Measurements from ENCODE around the gene ZNF853.
"Not testable (repeated sequence)": the region's sequence is repeated elsewhere in the genome, so short reads cannot be mapped to it uniquely, and the experiment has no call there.

Gene ZNF853

GRCh38 chr7:6614953-6615722 is at the start of gene ZNF853:
ZNF853 (plus strand) TSS chr7:6615610; CDS start chr7:6616175, 565 bp downstream.
- no peak for DNase-seq

GRCh38 chr7:6565655-6566054 is 49.8 kb upstream of the ZNF853 start:
- no peak for DNase-seq

DNA sequence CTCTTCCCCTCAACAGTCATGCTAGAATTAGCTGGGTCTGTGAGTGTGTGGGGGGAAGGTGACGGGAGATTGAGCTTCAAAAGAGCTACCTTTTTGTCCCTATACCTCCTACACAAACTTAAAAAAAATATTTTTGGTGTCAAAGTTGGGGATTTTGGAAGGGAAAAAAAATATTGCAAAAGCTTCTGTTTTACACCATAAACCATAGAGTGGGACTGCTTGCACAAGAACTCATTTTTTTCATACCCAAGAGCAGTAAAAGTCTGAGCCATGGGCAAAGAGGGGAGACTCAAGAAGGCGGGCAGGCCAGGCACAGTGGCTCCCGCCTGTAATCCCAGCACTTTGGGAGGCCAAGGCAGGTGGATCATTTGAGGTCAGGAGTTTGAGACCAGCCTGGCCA is 47.5 kb upstream of the ZNF853 start:
- no peak for DNase-seq

GRCh38 chr7:6571160-6571779 is 44.1 kb upstream of the ZNF853 start:
- no peak for DNase-seq

DNA sequence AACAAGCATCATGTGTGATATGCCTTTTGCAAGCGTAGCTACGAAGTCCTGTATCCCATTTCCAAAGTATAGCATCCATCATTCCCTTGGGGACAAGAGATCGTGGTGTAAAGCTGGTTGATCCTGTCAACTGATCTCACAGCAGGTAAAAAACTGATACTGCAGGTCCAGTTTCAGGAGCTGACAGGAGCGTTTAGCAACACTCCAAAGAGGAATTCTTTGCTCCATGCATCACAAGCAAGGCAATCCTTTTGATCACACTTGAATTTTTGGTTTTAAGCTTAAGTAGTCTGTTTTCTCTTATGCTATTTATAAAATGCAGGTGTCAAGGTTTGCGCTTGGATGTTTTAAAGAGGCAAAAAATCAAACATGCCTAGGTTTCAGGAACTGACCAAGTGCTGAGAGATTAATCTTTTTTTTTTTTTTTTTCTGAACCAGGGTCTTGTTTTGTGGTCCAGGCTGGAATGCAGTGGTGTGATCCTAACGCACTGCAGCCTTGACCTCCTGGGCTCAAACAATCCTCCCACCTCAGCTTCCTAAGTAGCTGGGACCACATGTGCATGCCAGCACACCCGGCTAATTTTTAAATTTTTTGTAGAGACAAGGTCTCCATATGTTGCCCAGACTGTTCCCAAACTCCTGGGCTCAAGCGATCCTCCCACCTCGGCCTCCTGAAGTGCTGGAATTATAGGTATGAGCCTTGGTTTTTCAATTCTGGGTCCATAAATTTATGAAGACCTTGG is 40.0 kb upstream of the ZNF853 start:
- DNase-seq: no peak

DNA sequence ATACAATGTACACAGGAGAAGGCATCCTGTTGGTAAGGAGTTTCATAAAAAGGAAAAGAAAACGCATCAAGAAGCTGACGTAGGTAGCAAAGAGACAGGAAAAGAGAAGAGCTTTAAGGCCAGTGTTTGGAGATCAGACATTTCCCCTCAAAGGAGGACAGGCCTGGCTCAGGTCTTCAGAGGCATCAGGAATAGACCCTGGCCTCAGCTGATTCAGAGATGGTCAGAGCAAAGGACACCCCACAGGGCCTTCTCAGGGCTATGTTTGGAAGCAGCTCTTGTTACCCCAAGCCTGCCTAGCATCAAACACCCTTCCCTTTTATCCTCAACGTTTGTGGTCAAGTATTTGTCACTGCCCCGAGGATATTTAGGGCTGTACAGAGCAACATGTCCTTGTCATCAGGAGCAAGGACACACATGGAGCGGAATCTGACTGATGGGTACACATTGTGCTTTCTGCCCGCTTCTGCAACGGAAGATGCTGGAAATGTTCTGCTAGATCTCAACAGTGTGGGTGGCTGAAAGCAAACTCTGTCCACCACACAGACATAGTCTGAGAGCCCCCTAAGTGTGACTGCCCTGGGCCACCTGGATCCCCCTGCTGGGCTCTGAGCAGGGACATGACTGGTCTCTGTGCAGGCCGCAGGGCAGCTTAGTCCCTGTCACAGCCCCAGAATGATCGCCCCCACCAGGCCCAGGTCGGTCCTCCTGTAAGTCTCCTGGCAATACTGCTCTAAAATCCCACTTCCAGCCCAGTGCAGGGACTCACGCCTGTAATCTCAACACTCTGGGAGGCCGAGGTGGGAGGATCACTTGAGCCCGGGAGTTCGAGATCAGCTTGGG is 39.2 kb upstream of the ZNF853 start:
- no peak for DNase-seq

- not testable (repeated sequence) for DNase-seq
These were observed 38.5 kb upstream of the ZNF853 start for GRCh38 chr7:6576867-6577368.

- peak; percentile 86 for DNase-seq
These were observed 37.9 kb upstream of the ZNF853 start, which contains the start of gene ZDHHC4 for GRCh38 chr7:6577369-6578113. ZDHHC4 (plus strand) TSS chr7:6577454; CDS start chr7:6580562, 3,108 bp downstream.

GRCh38 chr7:6578114-6579084 is 37.0 kb upstream of the ZNF853 start:
- no peak for DNase-seq

DNA sequence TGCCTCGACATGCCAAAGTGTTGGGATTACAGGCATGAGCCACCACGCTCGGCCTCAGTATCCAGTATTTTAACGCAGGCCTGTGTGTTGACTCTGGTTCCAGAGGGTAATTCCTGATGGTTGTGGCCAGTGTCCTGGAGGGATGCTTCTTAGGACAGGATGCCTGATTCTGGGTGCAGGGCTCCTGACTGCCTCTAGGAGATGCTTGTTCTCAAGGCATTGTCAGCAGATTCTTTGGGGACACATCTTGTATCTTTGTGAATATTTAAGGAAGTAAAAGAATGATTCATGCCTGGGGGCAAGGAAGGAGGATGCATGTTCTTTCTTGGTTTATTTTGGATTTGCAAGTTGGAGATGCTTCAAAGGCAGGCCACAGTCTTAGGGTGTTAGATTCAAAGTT is 36.0 kb upstream of the ZNF853 start:
- DNase-seq: no peak

GRCh38 chr7:6585746-6586432 is 29.5 kb upstream of the ZNF853 start:
- DNase-seq: not testable (repeated sequence)

DNA sequence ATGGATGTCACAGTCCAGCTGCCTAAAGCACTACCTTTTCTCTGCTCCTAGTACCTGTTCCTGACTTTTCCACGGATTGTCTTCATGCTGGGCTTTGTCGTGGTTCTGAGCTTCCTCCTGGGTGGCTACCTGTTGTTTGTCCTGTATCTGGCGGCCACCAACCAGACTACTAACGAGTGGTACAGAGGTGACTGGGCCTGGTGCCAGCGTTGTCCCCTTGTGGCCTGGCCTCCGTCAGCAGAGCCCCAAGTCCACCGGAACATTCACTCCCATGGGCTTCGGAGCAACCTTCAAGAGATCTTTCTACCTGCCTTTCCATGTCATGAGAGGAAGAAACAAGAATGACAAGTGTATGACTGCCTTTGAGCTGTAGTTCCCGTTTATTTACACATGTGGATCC is 26.8 kb upstream of the ZNF853 start:
- no peak for DNase-seq

DNA sequence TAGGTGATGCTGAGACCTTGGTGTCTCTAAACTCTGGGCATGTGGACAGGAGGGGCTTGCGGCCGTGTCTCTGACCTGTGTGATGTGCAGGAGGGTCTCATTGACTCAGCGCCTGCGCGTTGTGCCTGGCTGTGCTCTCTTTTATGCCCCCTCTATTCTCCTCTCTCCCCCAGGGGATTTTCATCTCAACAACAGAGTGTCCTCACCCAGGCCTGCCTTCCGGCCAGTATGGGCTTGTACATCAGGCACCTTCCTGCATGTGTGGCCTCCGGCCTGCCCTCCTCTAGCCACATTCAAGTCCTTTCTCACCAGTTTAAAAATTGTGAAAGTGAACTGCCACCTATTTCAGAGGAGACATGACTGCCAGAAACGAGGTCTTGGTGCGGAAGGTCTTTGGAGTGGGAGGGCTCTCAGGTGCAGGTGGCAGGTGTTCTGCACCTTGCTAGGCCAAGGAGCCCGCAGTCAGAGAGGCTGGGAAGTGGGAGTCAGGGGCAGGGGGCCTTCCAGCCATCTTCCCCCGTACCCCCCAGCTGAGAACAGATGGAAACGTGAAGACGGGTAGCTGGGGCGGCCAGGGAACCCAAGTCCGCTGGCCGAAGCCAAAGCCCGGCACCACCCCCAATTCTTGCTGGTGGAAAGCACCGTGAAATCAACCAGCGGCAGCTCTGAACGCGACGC is 26.1 kb upstream of the ZNF853 start:
- DNase-seq: no peak

DNA sequence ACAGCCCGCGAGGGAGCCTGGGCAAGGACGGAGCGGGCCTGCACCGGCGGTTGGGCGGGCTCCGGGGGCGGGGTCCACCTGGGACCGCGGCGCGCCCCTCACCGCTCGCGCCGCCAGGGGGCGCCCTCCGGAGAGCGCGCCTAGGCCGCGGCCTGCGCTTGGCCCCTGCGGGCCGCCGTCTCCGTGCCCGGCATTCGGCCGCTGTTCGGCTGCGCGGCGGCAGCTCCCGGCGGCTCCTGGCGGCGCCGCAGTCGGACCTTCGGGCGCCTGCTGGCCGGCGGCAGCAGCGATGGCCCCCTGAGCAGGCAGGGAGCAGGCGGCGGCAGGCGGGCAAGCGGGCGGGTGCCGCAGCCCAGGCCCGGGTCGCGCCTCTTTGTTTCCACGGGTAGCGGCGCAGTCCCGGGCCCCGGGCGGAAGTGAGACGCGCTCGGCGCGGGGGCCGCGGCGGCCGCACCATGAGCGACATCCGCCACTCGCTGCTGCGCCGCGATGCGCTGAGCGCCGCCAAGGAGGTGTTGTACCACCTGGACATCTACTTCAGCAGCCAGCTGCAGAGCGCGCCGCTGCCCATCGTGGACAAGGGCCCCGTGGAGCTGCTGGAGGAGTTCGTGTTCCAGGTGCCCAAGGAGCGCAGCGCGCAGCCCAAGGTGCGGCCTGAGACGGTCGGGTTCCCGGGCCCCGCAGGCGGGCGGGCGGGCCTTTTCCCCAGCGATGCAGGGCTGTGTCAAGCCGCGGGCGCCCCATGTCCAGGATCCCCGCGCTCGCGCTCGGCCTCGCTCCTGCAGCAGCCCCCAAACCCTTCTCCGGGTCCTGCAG is 25.4 kb upstream of the ZNF853 start, which contains the start of gene INTS15:
INTS15 (plus strand) TSS at position 193 of the 816 bp plus-strand sequence; CDS start at position 456, 263 bp downstream.
- peak; percentile 78 for DNase-seq

- DNase-seq: no peak
These were observed 24.7 kb upstream of the ZNF853 start for GRCh38 chr7:6590645-6591110.

- no peak for DNase-seq
These were observed 15.3 kb upstream of the ZNF853 start for GRCh38 chr7:6600093-6600492.

DNA sequence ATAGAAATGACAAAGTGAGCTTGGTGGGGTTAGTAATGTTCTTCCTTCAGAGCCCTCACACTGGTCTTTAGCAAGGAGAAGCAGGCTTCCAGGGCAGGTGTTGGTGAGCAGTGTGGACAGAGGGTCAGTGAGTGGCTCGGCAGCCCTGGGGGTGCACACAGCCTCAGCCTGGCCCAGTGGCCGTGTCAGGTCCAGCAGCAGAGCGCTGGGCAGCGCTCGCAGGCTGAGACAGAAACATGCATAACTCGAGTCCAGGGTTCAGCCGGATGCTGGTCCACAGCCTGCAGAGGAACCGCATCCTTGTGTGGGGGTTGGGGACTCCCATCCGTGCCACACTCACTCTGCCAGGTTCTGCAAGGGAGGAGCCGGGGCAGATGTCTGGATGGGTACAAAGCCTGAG is 11.0 kb upstream of the ZNF853 start:
- no peak for DNase-seq

Measured in stimulated activated CD4-positive, alpha-beta T cell treated with anti-CD3 and anti-CD28 coated beads, Interleukin-12 subunit alpha, Interleukin-12 subunit beta, amount 100 ng/mL, for 4 hours (primary cell).